GM19455 (cell line): ENCODE data around the gene MTCL1.

Source experiments
- ATAC-seq: cut with Tn5 transposase; IDR thresholded peaks from one replicate; pipeline ENCODE4 v1.9.1; 2021; ENCODE audit not compliant: unreplicated experiment

Gene MTCL1

DNA sequence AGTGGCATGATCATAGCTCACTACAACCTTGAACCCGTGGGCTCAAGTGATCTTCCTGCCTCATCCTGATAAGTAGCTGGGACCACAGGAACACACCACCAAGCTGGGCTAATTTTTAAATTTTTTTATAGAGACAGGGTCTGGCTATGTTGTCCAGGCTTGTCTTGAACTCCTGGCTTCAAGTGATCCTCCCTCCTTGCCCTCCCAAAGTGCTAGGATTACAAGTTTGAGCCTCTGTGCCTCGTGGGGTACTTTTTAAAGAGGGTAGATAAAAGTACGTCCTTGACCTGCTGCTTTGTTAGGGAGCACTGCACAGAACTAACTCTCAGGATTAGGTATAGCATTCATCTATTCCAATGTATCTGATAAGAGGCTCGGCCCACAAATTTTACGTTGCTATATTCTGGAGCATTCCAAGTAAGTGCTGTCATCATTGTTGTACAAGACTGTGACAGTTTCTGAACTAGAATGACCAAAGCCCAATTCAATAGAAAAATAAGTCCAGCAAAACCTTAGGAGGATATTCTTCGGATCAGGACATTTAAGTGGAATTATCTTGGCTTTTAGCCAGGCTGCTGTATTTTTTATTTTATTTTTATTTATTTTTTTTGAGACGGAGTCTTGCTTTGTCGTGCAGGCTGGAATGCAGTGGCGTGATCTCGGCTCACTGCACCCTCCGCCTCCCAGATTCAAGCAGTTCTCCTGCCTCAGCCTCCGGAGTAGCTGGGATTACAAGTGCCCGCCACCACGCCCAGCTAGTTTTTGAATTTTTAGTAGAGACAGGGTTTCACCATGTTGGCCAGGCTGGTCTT, 4.1 kb downstream of the MTCL1 start:
- no peak for ATAC-seq

DNA sequence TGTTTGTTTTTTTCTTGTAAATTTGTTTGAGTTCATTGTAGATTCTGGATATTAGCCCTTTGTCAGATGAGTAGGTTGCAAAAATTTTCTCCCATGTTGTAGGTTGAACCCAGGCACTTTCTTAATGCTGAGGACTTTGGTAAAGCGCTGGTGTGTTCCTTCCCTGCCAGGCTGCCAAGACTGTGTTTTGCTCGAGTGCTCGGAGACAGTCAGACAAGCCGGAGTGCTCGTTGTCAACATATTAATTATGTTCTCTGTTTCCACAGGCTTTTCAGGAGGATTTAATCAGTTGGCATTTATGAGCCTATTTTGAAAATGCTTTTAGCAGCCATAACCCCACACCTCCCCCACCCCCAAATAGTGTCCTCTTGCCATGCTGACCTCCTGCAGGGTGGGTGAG, 6.4 kb downstream of the MTCL1 start:
- no peak for ATAC-seq

DNA sequence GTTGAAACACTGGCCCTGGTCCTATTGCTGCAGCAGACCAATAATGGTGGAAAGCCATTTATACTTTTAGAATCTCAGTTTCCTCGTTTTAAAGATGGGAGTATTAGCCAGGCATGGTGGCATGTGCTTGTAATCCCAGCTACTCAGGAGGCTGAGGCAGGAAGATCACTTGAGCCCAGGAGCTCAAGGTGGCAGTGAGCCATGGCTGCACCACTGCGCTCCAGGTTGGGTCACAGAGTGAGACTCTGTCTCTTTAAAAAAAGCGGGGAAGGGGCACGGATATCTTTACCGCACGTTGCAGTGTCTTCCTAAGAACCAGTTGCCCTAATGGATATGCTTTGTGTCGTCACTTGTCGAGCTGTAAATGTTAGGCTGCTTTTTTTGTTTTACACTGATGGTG, 8.3 kb downstream of the MTCL1 start:
- no peak for ATAC-seq

DNA sequence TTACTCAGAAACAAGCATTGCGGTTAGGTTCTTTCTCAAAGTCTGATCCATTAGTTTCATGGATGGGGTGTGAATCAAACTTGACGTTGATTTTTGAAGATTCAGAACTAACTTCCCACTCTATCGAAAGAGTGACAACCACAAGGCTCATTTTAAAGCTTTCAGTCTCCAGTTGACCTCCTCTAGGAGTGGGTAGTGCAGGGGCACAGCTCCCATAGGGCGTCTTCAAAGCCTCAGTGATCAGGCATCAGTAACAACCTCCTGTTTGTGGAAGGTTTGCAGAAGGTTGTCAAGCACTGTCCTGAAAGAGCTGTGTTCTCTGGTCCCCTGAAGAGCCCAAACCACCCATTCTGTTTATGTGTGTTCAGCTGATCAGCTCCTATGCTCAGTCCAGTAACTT, 10.2 kb downstream of the MTCL1 start:
- ATAC-seq = no peak

DNA sequence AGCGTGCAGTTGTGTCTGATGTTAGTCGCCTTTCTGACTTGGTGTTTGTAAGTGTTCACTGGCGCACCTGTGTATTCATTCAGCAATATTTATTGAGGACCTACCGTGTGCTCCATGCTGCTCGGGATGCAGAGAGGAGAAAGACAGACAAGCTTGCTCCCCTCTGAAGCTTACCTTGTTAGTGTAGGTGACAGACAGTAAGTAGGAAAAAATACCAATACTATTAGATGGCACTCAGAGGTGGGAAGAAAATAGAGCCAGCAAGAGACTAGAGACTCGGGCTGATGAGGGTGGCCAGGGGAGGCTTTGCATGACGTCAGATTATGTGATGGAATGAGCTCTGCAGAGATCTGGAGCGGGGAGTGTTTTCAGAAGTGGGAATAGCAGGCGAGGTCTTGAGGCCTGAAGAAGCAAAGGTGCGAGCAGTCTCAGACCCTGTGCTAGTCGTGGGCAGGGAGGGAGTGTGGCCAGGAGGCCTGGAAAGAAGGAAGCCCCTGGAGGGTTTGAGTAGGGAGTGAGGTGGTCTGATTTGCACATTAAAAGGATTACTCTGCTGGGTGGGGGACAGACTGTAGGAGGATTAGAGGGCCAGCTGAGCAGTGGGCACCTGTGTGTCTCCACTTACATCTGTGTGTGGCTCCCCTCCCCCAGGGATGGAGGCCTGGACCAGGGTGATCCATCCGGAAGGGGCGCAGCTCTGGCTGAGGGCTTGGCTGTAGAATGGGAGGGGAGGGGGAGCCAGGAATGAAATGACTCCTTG, 11.8 kb downstream of the MTCL1 start:
- ATAC-seq = no peak

DNA sequence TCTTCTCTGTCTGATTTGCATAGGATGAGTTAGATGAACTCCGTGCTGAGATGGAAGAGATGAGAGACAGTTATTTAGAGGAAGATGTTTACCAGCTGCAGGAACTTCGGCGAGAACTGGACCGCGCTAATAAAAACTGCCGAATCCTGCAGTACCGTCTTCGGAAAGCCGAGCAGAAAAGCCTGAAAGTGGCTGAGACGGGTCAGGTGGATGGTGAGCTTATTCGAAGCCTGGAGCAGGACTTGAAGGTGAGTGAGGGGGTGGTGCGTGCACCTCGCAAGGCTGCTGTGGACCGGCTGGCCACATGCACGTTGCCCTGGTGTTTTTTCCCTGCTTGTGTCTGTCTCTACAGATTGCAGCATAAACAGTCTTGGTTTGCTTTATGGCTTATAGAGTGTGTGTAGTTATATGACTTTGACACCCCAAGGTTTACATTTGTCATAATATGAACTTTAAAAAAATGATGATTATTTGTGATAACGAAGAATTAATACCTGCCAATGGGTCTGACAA, 13.1 kb downstream of the MTCL1 start:
- ATAC-seq = no peak

DNA sequence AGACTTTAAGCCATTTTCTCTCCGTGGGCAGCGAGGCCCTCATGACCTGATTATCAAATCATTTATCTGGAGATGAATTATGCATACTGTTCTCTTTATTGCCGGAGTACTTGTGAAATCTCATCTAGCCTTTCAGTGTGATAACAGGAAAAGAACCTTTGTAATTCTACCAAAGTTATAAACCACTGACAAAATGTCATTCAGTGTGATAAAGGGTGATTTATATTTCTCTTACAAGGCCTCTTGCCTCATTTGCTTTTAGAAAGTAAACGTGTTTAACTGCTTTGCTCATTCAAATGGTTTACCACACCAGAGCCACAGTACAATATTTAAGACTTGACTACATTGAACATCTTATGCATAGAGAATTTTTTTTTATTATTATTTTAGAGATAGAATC, 13.8 kb downstream of the MTCL1 start:
- no peak for ATAC-seq

DNA sequence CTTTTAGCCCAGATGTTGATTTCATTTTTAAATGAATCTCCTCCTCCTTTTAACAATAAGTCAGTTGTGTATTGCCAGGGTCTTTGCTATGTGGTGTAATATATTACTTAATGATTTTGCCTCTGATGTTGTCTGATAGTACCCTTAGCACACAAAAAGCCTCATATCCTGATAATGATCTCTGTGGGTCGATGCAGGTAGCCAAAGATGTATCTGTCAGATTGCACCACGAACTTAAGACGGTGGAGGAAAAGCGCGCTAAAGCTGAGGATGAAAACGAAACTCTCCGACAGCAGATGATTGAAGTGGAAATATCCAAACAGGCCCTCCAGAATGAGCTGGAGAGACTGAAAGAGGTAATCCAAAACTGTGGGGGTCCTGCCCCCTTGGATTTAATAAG, 14.8 kb downstream of the MTCL1 start:
- ATAC-seq = no peak

DNA sequence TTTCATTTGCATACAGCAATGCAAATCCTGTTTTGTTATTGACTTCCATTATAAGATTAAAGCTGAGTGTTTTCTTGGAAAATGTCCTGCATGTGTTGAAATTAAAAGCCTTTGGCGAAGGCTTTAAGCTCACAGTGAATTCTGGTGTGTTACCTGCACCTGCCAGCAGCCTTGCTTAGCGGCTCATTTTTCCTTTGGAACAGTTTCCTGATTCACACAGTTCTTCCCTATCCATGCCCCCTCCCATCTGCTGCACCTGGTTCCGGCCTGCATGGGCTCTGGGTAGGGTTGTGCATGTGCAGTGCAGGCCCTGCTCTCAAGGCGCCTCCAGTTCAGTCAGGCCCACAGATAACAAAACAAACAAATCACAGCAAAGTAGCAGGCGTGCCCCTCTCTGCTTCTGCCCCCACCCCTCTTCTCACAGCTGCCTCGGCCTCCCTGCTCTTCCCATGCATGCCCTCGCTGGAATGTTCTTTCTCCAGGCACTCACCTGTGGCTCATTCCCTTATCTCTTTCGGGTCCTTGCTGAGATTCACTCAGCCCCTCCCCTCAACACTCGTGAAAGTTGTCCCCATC, 15.8 kb downstream of the MTCL1 start:
- no peak for ATAC-seq

DNA sequence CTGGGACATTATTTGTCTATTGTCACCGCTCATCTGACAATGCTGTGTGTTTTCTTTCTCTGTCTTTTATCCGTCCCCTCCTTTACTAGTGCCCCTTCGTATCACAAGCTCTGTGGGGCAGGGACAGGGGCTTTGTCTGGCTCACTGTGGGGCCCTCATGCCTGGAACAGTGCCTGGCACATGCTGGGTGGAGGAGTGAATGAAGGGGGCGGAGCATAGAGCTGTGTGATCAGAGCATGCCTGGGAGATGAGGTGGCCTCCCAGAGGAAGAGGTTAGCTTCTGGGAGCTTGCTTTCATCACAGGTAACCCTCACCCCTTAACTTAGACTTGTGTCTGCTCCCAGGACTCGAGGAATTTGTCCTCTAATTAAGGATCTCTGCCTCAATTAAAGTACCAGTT, 16.4 kb downstream of the MTCL1 start:
- no peak for ATAC-seq

DNA sequence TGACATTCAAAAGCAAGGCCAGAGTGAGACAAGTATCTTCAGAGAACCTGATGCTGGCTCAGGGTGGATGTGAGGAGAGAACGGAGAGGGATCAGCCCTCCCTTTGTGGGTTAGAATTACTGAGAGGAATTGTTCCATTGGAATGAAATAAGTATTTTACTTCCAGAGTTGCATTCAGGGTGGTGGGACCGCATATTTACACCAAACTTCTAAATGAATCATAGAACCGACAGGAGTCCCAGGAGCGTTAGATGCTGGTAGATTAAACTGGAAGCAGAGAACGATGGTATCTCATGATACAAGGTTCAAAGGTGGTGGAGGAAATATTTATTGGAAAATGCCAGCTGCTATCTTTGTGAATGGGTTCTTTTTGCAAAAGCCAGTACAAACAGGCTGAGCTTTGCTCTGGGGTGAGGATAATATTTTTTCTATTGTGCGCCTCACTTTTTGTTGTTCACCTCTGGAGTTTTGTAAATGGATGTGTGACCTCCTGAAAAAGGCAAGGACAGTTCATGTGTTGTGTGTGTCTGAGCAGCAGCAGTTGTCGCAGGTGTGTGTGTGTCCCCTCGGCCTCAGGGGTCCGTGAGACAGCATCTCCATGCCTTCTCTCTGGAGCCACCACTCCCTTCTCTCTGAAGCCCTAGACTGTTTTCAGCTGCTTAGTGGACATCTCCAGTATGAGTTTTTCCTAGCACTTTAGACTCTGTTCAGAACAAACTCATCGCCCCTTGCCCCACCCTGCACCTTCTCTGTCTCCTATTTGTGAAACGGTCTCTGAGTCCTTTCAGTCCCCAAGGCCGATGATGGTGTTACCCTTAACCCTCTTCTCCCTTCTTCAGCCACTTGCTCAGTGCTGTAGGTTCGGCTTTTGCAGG, 17.8 kb downstream of the MTCL1 start:
- no peak for ATAC-seq

DNA sequence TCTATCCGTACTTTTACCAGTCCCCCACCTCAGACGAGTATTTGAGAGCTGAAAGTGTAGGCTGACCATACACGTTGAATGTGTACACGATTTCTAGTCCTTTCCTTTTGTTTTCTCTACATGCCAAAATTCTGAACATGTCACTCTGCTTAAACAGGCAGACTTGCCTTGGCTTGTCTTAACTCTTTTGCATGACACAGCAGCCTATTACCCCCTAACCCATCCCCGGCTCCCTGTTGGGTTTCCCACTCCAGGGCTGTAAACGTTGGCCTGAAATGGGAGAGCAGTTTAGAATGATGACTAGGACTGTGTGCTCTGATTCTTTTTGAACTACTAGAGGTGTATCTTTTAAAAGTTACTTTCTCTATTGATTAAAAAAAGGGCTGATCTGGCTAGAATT, 19.1 kb downstream of the MTCL1 start:
- ATAC-seq = no peak

DNA sequence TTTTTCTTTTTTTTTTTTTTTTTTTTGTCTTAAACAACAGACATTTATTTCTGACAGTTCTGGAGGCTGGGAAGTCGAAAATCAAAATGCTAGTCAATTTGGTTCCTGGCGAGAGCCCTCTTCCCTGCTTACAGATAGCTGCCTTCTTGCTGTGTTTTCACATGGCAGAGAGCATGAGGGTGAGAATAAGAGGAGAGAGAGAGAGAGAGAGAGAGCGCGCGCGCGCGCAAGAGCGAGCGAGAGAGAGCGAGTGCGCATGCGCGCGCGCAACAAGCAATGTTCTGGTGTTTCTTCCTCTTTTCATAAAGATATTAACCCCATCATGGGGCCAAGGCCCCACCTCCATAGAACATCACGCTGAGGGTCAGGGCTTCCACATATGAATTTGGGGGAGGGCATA, 20.9 kb downstream of the MTCL1 start:
- no peak for ATAC-seq

DNA sequence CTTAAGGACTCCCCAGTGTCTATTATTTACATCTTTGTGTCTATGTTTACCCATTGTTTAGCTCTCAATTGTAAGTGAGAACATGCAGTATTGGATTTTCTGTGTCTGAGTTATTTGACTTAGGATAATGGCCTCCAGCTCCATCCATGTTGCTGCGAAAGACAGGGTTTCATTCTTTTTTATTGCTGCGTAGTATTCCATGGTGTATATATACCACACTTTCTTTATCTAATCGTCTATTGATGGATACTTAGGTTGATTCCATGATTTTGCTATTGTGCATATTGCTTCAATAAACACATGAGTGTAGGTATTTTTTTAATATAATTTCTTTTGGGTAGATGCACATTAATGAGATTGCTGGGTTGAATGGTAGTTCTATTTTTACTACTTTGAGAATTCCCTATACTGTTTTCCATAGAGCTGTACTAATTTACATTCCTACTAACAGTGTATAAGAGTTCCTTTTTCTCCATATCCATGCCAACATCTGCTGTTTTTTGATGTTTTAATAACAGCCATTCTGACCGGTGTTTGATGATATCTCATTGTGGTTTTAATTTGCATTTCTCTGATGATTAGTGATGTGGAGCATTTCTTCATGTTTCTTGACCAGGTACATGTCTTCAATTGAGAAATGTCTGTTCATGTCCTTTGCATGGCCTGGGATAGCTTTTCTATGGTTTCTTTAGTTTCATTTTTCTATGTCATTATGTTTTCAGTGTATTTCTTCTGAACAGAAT, 21.8 kb downstream of the MTCL1 start:
- no peak for ATAC-seq

DNA sequence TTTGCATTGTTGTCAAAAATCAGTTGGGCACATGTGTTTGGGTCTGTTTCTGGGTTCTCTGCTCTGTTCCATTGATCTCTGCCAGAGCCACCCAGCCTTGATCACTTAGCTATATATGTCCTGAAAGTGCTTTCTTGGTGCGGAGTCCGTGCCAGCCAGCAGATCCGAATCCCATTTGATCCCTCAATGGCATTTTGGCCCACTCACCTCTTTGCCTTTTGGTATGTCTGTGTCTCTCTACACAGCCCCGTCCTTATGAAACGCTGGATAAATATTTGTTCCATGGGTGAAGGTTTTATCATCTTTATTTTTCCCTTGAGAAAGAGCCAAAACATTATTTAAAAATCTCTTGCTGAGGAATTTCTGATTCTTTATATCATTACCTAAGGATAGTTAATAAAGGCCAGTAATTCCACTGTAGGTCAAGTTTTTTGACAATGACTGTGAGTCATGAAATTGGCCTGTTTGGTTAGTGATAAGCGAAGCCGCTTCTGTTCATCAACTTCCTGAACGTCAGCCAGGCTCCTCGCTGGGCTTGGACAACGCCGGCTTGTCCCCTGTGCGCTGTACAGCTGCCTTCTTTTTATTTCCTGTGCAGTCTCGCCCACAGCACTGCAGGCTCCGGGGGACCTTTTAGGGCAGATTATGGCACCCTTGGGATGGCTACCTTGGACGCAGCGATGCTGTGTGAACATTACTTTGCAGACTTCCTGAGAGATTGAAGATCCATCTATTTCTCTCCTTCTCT, 24.9 kb downstream of the MTCL1 start:
- ATAC-seq = no peak

DNA sequence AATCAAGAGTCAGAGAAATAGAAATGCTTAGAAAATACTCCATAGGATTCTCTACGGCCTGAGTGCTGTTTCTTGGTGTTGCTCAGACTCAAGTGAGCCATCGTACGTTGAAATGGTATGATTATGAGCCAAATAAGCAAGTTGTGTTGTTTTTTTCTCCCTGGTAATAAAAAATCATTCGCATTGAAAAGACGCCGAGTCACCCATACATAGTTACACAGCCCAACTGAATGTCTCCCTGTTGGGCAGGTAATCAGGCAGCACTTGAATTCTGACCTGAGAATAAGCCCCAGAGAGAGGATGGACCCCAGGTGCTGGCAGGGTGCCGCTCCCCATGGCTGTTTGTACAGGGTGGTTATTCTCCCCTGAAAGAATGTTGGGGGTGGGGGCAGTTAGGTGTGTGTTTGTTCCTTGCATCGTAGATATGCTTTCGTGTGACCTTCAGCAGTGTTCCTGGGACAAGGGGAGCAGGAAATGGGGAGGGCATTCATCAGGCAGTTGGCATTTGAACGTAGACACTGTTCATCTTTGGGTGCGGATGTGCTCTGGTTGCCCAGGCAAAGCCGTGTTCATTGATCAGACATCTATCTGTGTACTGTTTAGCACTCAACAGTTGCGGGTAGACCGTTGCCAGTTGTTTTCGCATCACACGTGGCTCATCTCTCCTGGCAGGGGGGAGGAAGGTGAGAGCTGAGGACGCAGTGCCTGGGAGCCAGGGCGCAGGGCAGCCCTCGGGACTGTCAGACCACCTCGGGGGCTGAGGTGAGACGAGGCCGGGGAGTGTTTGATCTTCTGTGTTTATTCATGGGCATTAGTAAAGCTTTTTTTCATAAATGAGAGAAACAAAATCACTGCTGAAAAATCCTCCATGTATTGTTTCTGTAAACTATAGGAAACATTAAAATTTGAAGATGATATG, 27.3 kb downstream of the MTCL1 start:
- ATAC-seq = no peak

DNA sequence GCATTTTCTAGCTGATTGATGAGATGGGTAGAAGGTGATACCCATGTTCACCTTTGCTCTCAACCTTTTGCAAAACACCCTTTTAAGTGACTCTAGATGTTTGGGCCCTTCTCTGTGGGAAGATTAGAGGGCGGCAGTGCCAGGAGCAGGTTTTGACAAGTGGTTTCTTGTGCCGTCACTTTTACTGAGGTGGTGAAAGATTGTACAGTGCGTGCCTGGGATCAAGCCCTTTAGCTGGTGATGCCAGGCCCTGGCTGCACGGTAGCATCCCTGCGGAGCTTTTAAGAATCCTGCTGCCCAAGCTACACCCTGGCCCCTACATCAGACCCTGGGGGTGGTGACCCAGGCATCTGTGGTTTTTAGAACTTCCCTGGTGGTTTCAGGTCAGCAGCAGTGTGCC, 29.1 kb downstream of the MTCL1 start:
- ATAC-seq = no peak

DNA sequence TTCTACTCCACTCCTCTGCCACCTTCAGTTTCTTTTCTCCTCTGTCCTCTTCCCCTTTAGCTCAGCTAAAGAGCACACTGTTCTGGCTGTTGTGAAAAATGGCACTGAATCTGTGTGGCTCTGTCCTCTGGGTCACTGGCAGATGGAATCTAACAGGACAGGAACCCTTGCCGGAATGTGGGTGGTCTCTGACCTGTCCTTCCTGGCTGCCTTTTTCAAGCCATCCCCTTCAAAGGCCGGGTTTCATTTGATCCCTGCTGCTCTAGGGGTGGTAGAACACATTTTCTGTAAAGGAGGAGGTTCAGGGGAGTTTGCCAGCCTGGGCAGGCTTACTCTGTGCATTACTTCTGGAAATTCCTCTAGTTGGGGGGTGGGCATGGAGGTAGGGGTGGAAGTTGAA, 29.9 kb downstream of the MTCL1 start:
- ATAC-seq = no peak

DNA sequence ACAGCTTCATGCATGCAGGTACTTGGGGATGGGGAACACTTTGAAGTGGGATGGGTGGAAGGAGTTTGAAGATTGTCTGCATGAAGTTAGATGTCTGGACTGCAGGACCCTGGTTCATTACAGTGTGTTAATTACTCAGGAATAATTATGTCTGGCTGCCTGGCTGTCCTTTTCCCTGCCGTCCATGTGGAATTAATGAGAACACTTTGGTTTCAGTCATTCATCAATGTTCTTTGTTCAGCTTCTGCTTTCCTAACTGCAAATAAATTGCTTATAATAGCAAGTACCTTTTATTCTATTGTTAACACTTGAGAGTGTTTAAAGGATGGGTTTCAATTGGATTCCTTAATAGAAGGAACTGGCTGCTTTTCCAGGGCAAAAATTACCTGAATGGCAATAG, 35.8 kb downstream of the MTCL1 start:
- ATAC-seq = no peak
